ENCODE measurements around the gene DIABLO. TPM values are rescaled to one million over a fixed set of nuclear protein-coding genes. Genes with fewer than 3 reads are reported as not detected.

DIABLO gene
- total RNA-seq, 1 experiment from 2014 or later, result 60.1 TPM

GRCh38 chr12:122201381-122201780, 24.5 kb downstream of the DIABLO start:
- H3K4me3 ChIP-seq (replicated peaks in 1 of 2; ENCODE audit: low read depth in 1 of 2, low read length in 2 of 2), result no peak overlapping the region
- H2AFZ ChIP-seq (ENCODE audit: low read depth, low read length, poor library complexity, severe bottlenecking), result no peak overlapping the region
- H3K9me2 ChIP-seq (ENCODE audit: insufficient read depth), result no peaks in the 10 kb centered on the region
- no TSS peak for BruUV-seq (replicated peaks)
- ChIA-PET POLR2A (no interaction called here), CTCF (no interaction called here), RAD21 (ENCODE audit: low non-redundant PET in 1 of 2, low total read pairs in 2 of 2, uncharacterized antibody in 2 of 2, unreplicated experiment in 2 of 2) (no interaction called here)
- H3K4me2 ChIP-seq (ENCODE audit: low read length), result no peak overlapping the region
- H3K27me3 ChIP-seq (ENCODE audit: insufficient read depth, low read length), result no peaks in the 10 kb centered on the region
- H3K27ac ChIP-seq (ENCODE audit: low read depth, low read length), result no peak overlapping the region
- H3K79me2 ChIP-seq (ENCODE audit: insufficient read depth, low read length), result no peaks in the 10 kb centered on the region; the same call in 1 of the 2 replicates
- DNase-seq (ENCODE audit: low read depth, low spot score) (no peak), ATAC-seq (no peak)
- no peak overlapping the region for H3K9ac ChIP-seq (ENCODE audit: low read length)
- peaks cover 2 to 31% of the 10 kb centered on the region in 2 experiments; a peak in 3 of 4 replicates for H3K4me1 ChIP-seq (ENCODE audit: control insufficient read depth in 1 of 2, insufficient read depth in 2 of 2, low read length in 2 of 2)
- TF ChIP-seq ZNF274 (IDR thresholded peaks at IDR 0.05; ENCODE audit: low read depth, low read length), result no peak
- TF ChIP-seq SRF (IDR thresholded peaks at IDR 0.05; ENCODE audit: low read depth), result no peak
- TF ChIP-seq SIN3A (IDR thresholded peaks at IDR 0.05; ENCODE audit: low read depth), result no peak
- TF ChIP-seq RAD21 (IDR thresholded peaks at IDR 0.05; ENCODE audit: low read depth), result no peak
- no peak for TF ChIP-seq REST (IDR thresholded peaks at IDR 0.05; ENCODE audit: low read depth)
- no peak for TF ChIP-seq CTCF (IDR thresholded peaks at IDR 0.05 in 2 of 3, conservative IDR thresholded peaks at IDR 0.05 in 1 of 3; ENCODE audit: borderline replicate concordance in 1 of 3, insufficient read depth in 1 of 3, low read depth in 2 of 3, low read length in 2 of 3)
- no peak for TF ChIP-seq CBX3 (IDR thresholded peaks at IDR 0.05; ENCODE audit: low read depth)
- TF ChIP-seq EGR1 (IDR thresholded peaks at IDR 0.05; ENCODE audit: low read depth), result no peak
- TF ChIP-seq YY1 (IDR thresholded peaks at IDR 0.05; ENCODE audit: extremely low read depth, insufficient replicate concordance, low read depth, low read length), result no peak
- no peak for TF ChIP-seq TCF7L2 (IDR thresholded peaks at IDR 0.05; ENCODE audit: borderline replicate concordance, extremely low read depth, insufficient read depth, insufficient read length)
- H3K36me3 ChIP-seq (ENCODE audit: control insufficient read depth in 1 of 2, insufficient read depth in 2 of 2, low read length in 2 of 2), result no peaks in the 10 kb centered on the region
- H4K20me1 ChIP-seq (ENCODE audit: insufficient read depth), result no peaks in the 10 kb centered on the region
- intact Hi-C loops (cut with micrococcal nuclease), result no loop called here
- no peaks in the 10 kb centered on the region for H3K9me3 ChIP-seq (ENCODE audit: control insufficient read depth in 1 of 2, insufficient read depth in 1 of 2, low read depth in 1 of 2, low read length in 2 of 2)

All from HCT116 (cell line).